Chondrocyte (in vitro differentiated cells): ENCODE results near the gene ABI1. TPM values are rescaled to one million over a fixed set of nuclear protein-coding genes. Genes with fewer than 3 reads are reported as not detected.
A peak's percentile ranks its signal among the peaks of the same experiment; 100 is the strongest.

ENCODE experiments used
- DNase-seq: peaks from one replicate; pipeline ENCODE4 v3.0.0; 2021; ENCODE audit warnings: mixed read lengths, low spot score
- H3K27ac Mint-ChIP-seq: one replicate; pipeline ENCODE4 v1.8.0; 2021; ENCODE audit warnings: mild to moderate bottlenecking, moderate library complexity, mixed read lengths; ENCODE audit not compliant: unreplicated experiment
- H3K27me3 Mint-ChIP-seq: 2 replicates; pipeline ENCODE4 v1.8.0; 2021; ENCODE audit warnings: low read depth, mixed read lengths
- H3K36me3 Mint-ChIP-seq: 2 replicates; pipeline ENCODE4 v1.8.0; 2021; ENCODE audit warnings: low read depth, mixed read lengths
- H3K4me1 Mint-ChIP-seq: 2 replicates; pipeline ENCODE4 v1.8.0; 2021; ENCODE audit warnings: low read depth, mild to moderate bottlenecking, mixed read lengths
- H3K4me3 Mint-ChIP-seq: one replicate; pipeline ENCODE4 v1.8.0; 2021; ENCODE audit warnings: mild to moderate bottlenecking, moderate library complexity, mixed read lengths; ENCODE audit not compliant: unreplicated experiment
- H3K9me3 Mint-ChIP-seq: 2 replicates; pipeline ENCODE4 v1.8.0; 2021; ENCODE audit warnings: low read depth, mixed read lengths
- CTCF ChIP-seq: fragments of 200-600 bp; sonication (generic); IDR thresholded peaks from 2 replicates; pipeline ENCODE4 v1.5.0; 2021; ENCODE audit warnings: antibody characterized with exemption, mild to moderate bottlenecking, moderate library complexity
- total RNA-seq: library from RNA; stranded (reverse); gene quantifications from 3 replicates; pipeline ENCODE4 v1.2.1, GENCODE V29; 2021

The ABI1 gene
- total RNA-seq, 1 donor from 2014 or later = 51.9 TPM

GRCh38 chr10:26697163-26697921 lies 163.4 kb downstream of the ABI1 start, which contains the start of gene PDSS1:
Gene PDSS1 (plus strand): TSS chr10:26697701. CDS start chr10:26697712, 11 bp downstream.
- H3K4me3 Mint-ChIP-seq = peak within 1 kb of the TSS; percentile 98
- no peak for DNase-seq
- H3K9me3 Mint-ChIP-seq = no peaks in the 10 kb centered on the region
- peak within 1 kb of the TSS; percentile 81 for H3K27ac Mint-ChIP-seq
- peaks cover 19% of the 10 kb centered on the region for H3K4me1 Mint-ChIP-seq
- peaks cover 2% of the 10 kb centered on the region for H3K27me3 Mint-ChIP-seq
- no peak for TF ChIP-seq CTCF
- H3K36me3 Mint-ChIP-seq = peaks cover 2% of the 10 kb centered on the region

- DNase-seq = no peak
- H3K4me3 Mint-ChIP-seq = peak overlapping the region; percentile 98
- H3K4me1 Mint-ChIP-seq = peaks cover 19% of the 10 kb centered on the region
- H3K27me3 Mint-ChIP-seq = peaks cover 4% of the 10 kb centered on the region
- no peak for TF ChIP-seq CTCF
- no peaks in the 10 kb centered on the region for H3K36me3 Mint-ChIP-seq
- H3K27ac Mint-ChIP-seq = peak overlapping the region; percentile 73
- no peaks in the 10 kb centered on the region for H3K9me3 Mint-ChIP-seq
These were observed 164.0 kb downstream of the ABI1 start for GRCh38 chr10:26696786-26697162.

Other genes with a start within 250 kb of the ABI1 start
- 2.9 to 7.1 TPM (median 3.6 TPM) in 3 replicates for gene PDSS1, start 163.3 kb downstream of the ABI1 start, total RNA-seq
- 6.7 to 14.8 TPM (median 7.3 TPM) in 3 replicates for gene ANKRD26, start 239.5 kb upstream of the ABI1 start, total RNA-seq